ENCODE results near the gene DRD4.

- TF ChIP-seq CTCF (CRISPR knock-in tag; IDR thresholded peaks at IDR 0.05) = no peak
- TF ChIP-seq ZNF710 (CRISPR knock-in tag; IDR thresholded peaks at IDR 0.05; ENCODE audit: borderline replicate concordance) = no peak
- no peak for TF ChIP-seq FOXM1 (CRISPR knock-in tag; IDR thresholded peaks at IDR 0.05)
- TF ChIP-seq CHCHD3 (CRISPR knock-in tag; IDR thresholded peaks at IDR 0.05) = no peak
- TF ChIP-seq ZMAT5 (CRISPR knock-in tag; IDR thresholded peaks at IDR 0.05; ENCODE audit: borderline replicate concordance, low read depth) = no peak
- no peak for TF ChIP-seq FOXP4 (CRISPR knock-in tag; IDR thresholded peaks at IDR 0.05)
- no peak for TF ChIP-seq KLF16 (CRISPR knock-in tag; IDR thresholded peaks at IDR 0.05)
- TF ChIP-seq ETV5 (CRISPR knock-in tag; IDR thresholded peaks at IDR 0.05; ENCODE audit: borderline replicate concordance) = no peak
- no peak for TF ChIP-seq CBX2 (IDR thresholded peaks at IDR 0.05; ENCODE audit: low read depth, low read length)
- no peak for TF ChIP-seq CBX2 (CRISPR knock-in tag; IDR thresholded peaks at IDR 0.05; ENCODE audit: low read depth)
Observed at GRCh38 chr11:646214-646613, 9.1 kb downstream of the DRD4 start.

Measured in HepG2 (cell line).